Activated CD4-positive, CD25-positive, alpha-beta regulatory T cell treated with anti-CD3 and anti-CD28 coated beads, Interleukin-2, amount 50 U/mL, for 16 hours (primary cell): ENCODE results near the gene EPX.

Source experiments
- DNase-seq: peaks from one replicate; pipeline ENCODE4 v3.0.0-alpha.2; 2020; ENCODE audit warnings: low read depth, low spot score

Gene EPX

GRCh38 chr17:58184986-58185761 lies 7.4 kb upstream of the EPX start:
- no peak for DNase-seq

- no peak for DNase-seq
Observed at GRCh38 chr17:58186591-58186990, 5.9 kb upstream of the EPX start.

- no peak for DNase-seq
Observed at GRCh38 chr17:58187063-58187462, 5.5 kb upstream of the EPX start.

DNA sequence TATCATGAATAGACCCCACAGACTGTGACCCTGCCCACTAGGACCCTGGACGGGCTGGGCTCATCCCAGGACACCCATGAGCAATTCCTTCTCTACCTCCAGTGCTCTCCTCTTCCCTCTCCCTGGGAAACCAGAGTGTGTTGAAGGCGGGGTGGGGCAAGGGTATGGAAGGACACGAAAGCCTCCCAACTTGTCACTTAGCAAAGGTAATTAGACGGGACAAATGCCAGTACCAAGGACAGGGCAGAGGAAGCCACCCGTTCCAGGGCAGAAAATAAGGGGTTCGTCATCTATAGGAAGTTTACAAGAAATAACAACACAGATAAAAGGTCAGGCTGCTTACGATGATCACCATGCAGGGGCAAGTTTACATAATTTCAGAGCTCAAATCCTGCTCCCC lies 4.9 kb upstream of the EPX start:
- DNase-seq = no peak

- DNase-seq = no peak
Observed at GRCh38 chr17:58189436-58190146, 2.9 kb upstream of the EPX start.

DNA sequence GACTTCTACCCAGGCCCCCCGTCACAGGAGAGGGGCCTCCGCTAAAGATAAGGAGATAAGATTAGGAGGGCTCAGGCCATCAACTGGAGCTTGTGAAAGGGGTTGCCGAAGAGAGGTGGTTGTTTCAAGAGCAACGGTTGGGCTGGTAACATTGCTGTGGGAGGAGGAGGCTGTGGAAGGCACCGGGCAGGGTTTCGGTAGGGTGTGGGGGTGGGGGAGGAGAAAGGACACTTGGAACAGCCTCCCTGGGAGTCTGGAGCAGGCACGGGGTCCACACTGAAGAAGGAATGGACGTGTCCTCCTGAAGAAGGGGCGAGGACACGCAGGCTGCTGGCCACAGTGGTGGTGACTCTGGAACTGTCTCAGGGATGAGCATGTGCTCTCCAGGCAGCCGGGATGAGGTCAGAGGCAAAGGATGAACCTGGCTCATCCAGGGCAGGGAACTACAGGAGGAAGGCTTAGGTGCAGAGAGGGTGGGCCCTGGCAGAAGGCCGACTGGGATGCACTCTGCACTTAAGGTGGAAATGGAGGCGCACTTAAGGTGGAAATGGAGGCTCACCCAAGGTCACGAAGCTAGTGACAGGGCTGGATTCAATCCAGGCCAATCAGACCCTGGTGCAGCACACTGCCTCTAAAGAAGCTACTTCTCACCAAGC lies 1.2 kb upstream of the EPX start:
- no peak for DNase-seq

DNA sequence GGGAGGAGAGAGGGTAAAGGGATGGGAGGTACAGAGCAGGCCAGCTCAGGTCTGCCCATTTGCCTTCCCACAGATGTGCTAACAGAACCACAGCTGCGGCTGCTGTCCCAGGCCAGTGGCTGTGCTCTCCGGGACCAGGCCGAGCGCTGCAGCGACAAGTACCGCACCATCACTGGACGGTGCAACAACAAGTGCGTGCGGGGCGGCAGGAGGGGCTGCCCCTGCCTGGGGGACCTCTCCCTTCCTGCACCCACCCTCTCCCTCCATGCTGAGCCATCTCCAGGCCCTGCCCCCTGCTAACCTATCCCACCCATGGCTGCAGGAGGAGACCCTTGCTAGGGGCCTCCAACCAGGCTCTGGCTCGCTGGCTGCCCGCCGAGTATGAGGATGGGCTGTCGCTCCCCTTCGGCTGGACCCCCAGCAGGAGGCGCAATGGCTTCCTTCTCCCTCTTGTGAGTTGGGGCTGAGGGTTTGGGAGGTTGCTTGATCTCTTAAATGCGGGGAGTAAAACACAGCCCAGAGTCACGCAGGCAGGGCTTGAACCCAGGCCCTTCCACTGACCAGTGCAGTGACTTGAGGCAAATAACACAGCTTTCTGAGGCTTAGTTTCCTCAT lies 1.2 kb downstream of the EPX start:
- no peak for DNase-seq

- DNase-seq = no peak
Observed at GRCh38 chr17:58195518-58196123, 3.1 kb downstream of the EPX start.

DNA sequence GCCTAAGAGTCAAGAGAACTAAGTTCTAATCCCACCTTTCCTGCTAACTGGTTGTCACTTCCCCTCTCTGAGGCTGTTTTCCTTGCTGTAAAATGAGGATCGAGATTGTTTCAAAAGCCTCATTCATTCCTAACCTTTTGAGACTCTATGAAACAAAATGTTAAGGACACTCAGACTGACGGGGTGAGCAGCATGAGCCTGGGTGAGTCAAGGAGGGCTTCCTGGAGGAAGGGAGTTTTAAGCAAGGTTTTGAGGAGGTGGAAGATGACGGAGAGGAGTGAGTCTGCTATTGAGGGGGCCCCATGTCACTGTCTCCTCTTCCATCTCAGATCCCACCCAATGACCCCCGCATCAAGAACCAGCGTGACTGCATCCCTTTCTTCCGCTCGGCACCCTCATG lies 4.1 kb downstream of the EPX start:
- no peak for DNase-seq

DNA sequence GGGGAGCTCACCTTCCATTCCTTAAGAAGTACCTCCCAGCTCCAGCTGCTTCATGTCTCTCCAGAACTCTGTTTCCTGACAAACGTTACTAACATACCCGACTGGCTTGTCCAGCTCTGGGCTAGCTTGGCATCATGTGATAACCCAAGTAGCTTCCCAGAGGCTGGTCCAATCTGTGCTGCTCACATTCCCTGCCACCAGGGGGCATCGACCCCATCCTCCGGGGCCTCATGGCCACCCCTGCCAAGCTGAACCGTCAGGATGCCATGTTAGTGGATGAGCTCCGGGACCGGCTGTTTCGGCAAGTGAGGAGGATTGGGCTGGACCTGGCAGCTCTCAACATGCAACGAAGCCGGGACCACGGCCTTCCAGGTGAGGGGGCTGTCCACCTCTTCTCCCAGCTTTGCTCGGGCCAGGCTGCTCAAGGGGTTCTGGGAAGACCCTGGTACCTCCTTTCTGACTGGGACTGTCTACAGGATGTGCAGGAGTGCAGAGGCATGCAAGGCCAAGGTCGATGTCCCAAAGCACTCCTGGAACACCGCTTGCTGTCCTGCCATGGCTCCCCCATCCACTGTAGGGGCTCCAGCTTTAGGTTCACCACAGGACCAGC lies 7.6 kb downstream of the EPX start:
- peak; percentile 14 for DNase-seq

DNA sequence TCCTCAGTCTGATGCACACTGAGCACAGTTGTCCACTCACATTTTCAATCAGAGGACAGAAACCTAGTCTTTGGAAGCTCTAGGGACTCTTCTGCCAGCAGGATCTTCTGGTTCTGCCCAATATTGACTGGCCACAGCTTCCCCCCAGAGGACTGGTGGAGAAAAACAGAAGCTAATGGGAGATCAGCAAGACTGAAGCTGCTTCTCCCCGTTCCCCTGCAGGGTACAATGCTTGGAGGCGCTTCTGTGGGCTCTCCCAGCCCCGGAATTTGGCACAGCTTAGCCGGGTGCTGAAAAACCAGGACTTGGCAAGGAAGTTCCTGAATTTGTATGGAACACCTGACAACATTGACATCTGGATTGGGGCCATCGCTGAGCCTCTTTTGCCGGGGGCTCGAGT lies 10.3 kb downstream of the EPX start:
- no peak for DNase-seq

DNA sequence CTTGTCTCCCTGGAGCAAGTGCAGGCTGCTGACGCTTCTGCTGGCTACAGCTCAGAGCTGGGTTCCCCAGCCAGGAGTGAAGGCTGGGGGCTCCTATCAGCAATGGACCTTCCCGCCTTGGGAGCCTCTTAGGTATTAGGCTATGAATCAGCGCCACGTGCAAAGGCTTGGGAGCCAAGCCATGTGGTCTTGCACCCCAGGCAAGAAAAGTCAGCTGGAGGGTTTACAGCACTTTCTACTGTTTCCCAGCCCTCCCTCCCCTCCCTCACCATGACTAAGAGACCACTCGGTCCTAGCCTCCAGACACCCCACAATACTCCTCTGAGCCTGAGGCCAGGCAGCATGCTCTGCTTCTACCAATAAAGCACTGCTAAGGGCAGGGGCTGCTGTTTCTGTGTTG lies 12.3 kb downstream of the EPX start:
- DNase-seq = no peak

GRCh38 chr17:58205936-58206335 lies 13.4 kb downstream of the EPX start:
- no peak for DNase-seq

DNA sequence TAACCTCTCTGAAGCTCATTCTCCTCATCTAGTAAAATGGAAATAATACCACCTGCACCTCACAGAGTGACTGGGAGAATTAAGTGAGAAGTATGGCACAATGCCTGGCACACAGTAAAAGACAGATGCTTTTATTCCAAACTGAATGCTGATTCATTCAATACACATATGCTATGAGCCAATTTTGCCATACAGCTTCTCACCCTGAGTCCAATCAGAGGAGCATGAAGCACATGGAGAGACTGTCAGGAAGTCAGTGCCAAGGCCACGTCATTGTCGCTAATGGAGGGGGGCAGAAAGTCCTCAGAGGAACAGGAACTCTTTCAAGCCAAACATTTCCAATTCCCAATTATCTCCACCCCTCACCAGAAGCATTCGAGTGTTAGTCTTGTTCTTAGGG lies 14.9 kb downstream of the EPX start:
- no peak for DNase-seq

DNA sequence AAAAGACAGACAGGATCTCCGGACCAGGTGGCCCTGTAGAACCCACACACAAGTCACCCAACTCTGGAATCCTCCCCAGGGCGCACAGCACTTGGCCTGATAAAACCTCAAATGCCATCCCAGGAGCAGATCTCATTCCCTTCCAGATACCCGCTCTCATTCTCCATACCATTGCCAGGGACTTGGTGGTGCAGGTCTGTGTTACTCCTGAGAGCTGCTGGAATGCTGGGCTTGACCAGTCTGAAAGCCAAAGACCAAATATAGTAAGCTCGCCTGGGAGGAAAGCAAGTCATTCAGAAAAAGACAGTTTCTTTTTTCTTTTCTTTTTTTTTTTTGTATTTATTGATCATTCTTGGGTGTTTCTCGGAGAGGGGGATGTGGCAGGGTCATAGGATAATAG lies 15.8 kb downstream of the EPX start:
- DNase-seq = no peak

DNA sequence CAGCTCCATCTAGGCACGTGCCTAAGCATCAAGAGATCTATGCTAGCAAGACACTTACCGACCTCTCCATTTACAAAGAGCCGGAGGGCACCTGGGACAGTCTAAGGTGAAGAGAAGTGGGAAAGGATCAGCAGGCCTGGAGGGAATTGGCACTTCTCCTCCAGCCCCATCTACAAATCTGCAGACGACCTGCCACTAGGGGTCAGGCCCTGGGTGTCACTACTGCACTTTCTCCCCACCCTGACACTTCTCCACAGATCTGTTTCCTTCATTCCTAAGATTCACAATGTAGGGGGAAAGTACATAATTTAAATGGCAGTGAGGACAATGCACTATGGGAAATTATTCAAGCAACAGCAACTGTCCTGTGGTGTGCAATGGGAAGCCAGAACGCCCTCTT lies 18.4 kb downstream of the EPX start:
- no peak for DNase-seq

GRCh38 chr17:58215685-58216084 lies 23.2 kb downstream of the EPX start:
- DNase-seq = no peak

GRCh38 chr17:58217766-58218165 lies 25.2 kb downstream of the EPX start:
- DNase-seq = no peak

DNA sequence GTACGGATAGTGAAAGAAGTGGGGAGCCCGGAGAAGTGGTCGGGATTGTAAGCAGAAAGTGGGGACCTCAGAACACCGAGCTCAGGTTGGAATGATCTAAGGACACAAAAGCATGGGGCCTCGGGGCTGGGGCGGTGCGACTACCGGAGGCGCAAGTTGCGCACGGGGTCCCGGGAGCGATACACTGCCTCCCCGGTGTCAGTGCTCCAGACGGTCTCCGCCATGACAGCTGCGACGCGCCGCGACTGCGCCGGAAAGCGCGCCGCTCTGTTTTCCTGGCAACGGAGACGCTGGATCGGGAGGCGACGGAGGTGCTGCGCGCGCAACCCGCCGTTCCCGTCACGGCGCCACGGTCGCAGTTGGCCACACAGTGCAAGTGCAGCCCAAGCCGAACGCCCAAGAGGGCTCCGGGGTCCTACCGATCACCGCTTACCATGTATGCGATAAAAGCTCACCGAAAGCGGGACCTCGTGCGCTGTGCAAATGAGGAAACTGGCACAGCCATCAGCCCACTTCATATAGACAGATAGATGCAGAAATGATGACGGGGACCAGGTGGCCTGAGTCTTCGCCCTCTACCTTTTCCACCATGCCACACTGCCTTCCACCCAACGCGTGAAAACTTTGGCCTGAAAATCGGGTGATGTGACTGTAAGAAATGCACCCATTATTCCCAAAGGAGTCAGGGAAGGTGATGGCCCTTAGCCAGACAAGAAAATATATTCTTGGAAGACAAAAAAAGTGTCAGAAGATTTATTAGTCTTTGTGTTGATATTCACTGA lies 26.7 kb downstream of the EPX start, which contains the start of gene MKS1:
Gene MKS1 (minus strand): TSS at position 249 of the 782 bp plus-strand sequence. CDS start 25 bp downstream, at position 224.
- peak; percentile 88 for DNase-seq

DNA sequence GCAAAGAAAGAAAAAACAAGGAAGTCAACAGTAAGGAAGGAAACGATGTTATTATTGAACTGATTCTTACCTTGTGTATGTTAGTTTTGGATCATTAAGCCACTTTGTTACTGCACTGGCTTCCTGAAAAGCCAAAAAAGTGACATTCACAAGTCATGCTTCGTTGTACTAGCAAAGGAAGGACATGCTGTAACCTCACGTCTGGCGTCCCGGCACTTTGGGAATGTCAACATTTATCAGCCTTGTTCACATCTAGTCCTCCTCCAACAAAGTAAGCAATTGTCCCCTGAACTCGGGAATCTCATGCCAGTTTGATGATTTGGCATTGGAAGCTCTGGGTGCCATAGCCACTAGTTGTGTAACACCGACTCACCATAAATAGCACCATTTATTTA lies 27.3 kb downstream of the EPX start:
- DNase-seq = no peak

- DNase-seq = no peak
Observed at GRCh38 chr17:58224315-58224714, 31.8 kb downstream of the EPX start.
